Neuronal stem cell (in vitro differentiated cells): ENCODE results near the gene CELA3A.
A peak's percentile ranks its signal among the peaks of the same experiment; 100 is the strongest.

ENCODE experiments used
- DNase-seq: peaks from one replicate; pipeline ENCODE4 v3.0.0-alpha.2; 2013; ENCODE audit warnings: low spot score
- H2AFZ ChIP-seq: one replicate; pipeline ENCODE4 v1.6.1; 2013; ENCODE audit warnings: mild to moderate bottlenecking, low read length, inconsistent platforms
- H2AK5ac ChIP-seq: 2 replicates; pipeline ENCODE4 v1.6.1; 2013; ENCODE audit warnings: low read depth, mild to moderate bottlenecking, inconsistent platforms, low read length, moderate library complexity, mixed read lengths
- H2BK120ac ChIP-seq: 2 replicates; pipeline ENCODE4 v1.6.1; 2013; ENCODE audit warnings: low read depth, mild to moderate bottlenecking, inconsistent platforms, low read length, moderate library complexity, mixed read lengths
- H2BK12ac ChIP-seq: one replicate; pipeline ENCODE4 v1.6.1; 2013; ENCODE audit warnings: low read length, inconsistent platforms
- H2BK15ac ChIP-seq: 2 replicates; pipeline ENCODE4 v1.6.1; 2013; ENCODE audit warnings: mild to moderate bottlenecking, low read length, inconsistent platforms, mixed read lengths
- H2BK5ac ChIP-seq: one replicate; pipeline ENCODE4 v1.6.1; 2013; ENCODE audit warnings: inconsistent platforms, mild to moderate bottlenecking, low read length, moderate library complexity
- H3K14ac ChIP-seq: one replicate; pipeline ENCODE4 v1.6.1; 2013; ENCODE audit warnings: low read length, inconsistent platforms
- H3K18ac ChIP-seq: 2 replicates; pipeline ENCODE4 v1.6.1; 2013; ENCODE audit warnings: low read length, inconsistent platforms
- H3K23ac ChIP-seq: 2 replicates; pipeline ENCODE4 v1.6.1; 2013; ENCODE audit warnings: low read depth, mild to moderate bottlenecking, mixed read lengths, low read length, inconsistent platforms; ENCODE audit not compliant: poor library complexity
- H3K27ac ChIP-seq: replicated peaks from 3 replicates; pipeline ENCODE4 v1.5.1; 2013; ENCODE audit warnings: low read length, inconsistent platforms
- H3K27me3 ChIP-seq, 3 experiments: 2 replicates each; pipeline ENCODE4 v1.6.1; 2013; ENCODE audit warnings: low read length in 3 of 3, mild to moderate bottlenecking in 2 of 3, inconsistent platforms in 1 of 3, low read depth in 1 of 3, mixed read lengths in 1 of 3, moderate library complexity in 1 of 3; ENCODE audit not compliant: control insufficient read depth in 3 of 3, insufficient read depth in 3 of 3
- H3K36me3 ChIP-seq, 2 donors: replicated peaks in 1 of 2; 2 replicates each; pipeline ENCODE4 v1.6.1; 2013; ENCODE audit warnings: low read length in 2 of 2; ENCODE audit not compliant: control insufficient read depth in 2 of 2, insufficient read depth in 2 of 2
- H3K4ac ChIP-seq: 2 replicates; pipeline ENCODE4 v1.6.1; 2013; ENCODE audit warnings: inconsistent platforms, mild to moderate bottlenecking, low read length, moderate library complexity
- H3K4me1 ChIP-seq, 2 donors: 1 replicate in 1 of 2; 2 replicates in 1 of 2; pipeline ENCODE4 v1.6.1; 2013; ENCODE audit warnings: low read length in 2 of 2, low read depth in 1 of 2; ENCODE audit not compliant: control insufficient read depth in 2 of 2, insufficient read depth in 1 of 2
- H3K4me2 ChIP-seq: one replicate; pipeline ENCODE4 v1.6.1; 2013; ENCODE audit warnings: mild to moderate bottlenecking, low read length, inconsistent platforms; ENCODE audit not compliant: insufficient read depth, poor library complexity, severe bottlenecking
- H3K4me3 ChIP-seq, 2 donors: 2 replicates each; pipeline ENCODE4 v1.5.1; 2013; ENCODE audit warnings: low read length in 2 of 2, mild to moderate bottlenecking in 2 of 2, inconsistent platforms in 1 of 2, moderate library complexity in 1 of 2
- H3K79me1 ChIP-seq: one replicate; pipeline ENCODE4 v1.6.1; 2013; ENCODE audit warnings: low read depth, mild to moderate bottlenecking, inconsistent platforms, low read length, moderate library complexity
- H3K9ac ChIP-seq: one replicate; pipeline ENCODE4 v1.6.1; 2013; ENCODE audit warnings: mild to moderate bottlenecking, low read depth, low read length, inconsistent platforms; ENCODE audit not compliant: poor library complexity
- H3K9me3 ChIP-seq, 2 donors: replicated peaks in 1 of 2; 2 replicates each; pipeline versions ENCODE3 to v1.6.1; 2013; ENCODE audit warnings: low read length in 2 of 2, mild to moderate bottlenecking in 2 of 2, inconsistent platforms in 1 of 2, low read depth in 1 of 2, mixed read lengths in 1 of 2, moderate library complexity in 1 of 2; ENCODE audit not compliant: control insufficient read depth in 2 of 2, insufficient read depth in 1 of 2
- H4K8ac ChIP-seq: one replicate; pipeline ENCODE4 v1.6.1; 2013; ENCODE audit warnings: low read depth, mild to moderate bottlenecking, inconsistent platforms, low read length, moderate library complexity
- H4K91ac ChIP-seq: one replicate; pipeline ENCODE4 v1.6.1; 2013; ENCODE audit warnings: low read length, low read depth, mild to moderate bottlenecking, inconsistent platforms; ENCODE audit not compliant: poor library complexity
- WGBS, 2 donors: extraction: QIAGEN DNeasy Blood & Tissue Kit; methylation state at CpG; one replicate each; pipeline ENCODE4 v1.1.7; 2013; ENCODE audit warnings: missing lambda C conversion rate in 2 of 2, mixed read lengths in 1 of 2; ENCODE audit not compliant: insufficient read length in 2 of 2, insufficient replicate concordance in 1 of 2; ENCODE audit errors: extremely low coverage in 2 of 2; 5-methylcytosine and 5-hydroxymethylcytosine counted together

The CELA3A gene

DNA sequence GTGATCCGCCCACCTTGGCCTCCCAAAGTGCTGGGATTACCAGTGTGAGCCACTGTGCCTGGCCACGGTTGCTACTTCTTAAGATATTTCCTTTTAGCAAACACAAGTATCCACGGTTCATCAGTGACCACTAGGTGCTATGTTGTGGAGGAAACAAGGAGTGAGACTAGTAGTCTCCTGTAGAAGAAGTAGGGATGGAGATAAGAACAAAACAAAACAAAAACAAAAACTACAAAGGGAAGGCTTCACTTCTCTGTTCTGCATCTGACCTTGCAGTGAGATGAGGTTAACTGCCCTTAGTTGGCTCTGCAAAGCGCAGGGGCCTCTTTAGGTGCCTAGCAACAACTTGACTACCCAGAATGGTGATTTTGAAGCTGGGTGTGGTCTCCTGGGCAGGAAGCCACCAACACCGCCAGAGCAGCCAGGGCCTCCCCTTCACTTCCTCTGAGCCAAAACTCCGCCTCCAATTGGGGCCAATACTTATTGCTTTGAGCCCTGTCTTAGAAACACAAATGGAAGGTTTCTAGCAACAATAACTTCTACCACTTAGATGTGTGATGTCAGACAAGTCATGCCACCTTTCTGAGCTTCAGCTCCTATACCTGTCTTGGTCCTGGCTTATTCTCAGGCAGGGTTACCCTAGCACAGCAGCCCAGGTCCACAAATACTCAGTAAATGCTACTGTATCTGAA lies 38.3 kb downstream of the CELA3A start:
- no peaks in the 10 kb centered on the region for H3K36me3 ChIP-seq
- peaks cover 0 to 2% (median 0%) of the 10 kb centered on the region in 3 experiments for H3K27me3 ChIP-seq
- no peak overlapping the region for H3K27ac ChIP-seq
- peak overlapping the region; percentile 63 for H2AFZ ChIP-seq
- no peak overlapping the region for H3K23ac ChIP-seq
- no peak for DNase-seq
- no peak overlapping the region for H2BK12ac ChIP-seq
- H3K4me3 ChIP-seq: no peak overlapping the region
- H3K4ac ChIP-seq: no peak overlapping the region
- H3K4me1 ChIP-seq: peaks cover 4 to 13% of the 10 kb centered on the region in 2 donors
- no peak overlapping the region for H2AK5ac ChIP-seq
- H3K14ac ChIP-seq: no peak overlapping the region
- no CpG with 5 or more reads among the region's 6 CpGs for WGBS, 2 donors
- no peaks in the 10 kb centered on the region for H3K9me3 ChIP-seq
- no peak overlapping the region for H2BK5ac ChIP-seq
- H3K4me2 ChIP-seq: no peak overlapping the region
- H2BK120ac ChIP-seq: no peak overlapping the region
- no peak overlapping the region for H4K91ac ChIP-seq
- no peak overlapping the region for H2BK15ac ChIP-seq
- no peak overlapping the region for H3K9ac ChIP-seq
- H3K79me1 ChIP-seq: no peaks in the 10 kb centered on the region
- no peak overlapping the region for H3K18ac ChIP-seq
- H4K8ac ChIP-seq: no peak overlapping the region

DNA sequence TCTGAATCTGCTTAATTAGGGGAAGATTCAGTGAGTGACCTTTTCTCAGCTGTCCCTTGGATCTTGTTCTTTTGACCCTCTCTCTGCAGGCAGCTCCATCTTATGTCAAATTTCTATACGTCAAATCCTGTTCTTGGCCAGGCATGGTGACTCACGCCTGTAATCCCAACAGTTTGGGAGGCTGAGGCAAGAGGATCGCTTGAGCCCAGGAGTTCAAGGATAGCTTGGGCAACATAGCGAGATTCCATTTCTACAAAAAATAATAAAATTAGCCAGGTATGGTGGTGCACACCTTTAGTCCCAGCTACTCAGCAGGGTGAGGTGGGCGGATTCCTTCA lies 38.8 kb downstream of the CELA3A start:
- peaks cover 0 to 2% (median 0%) of the 10 kb centered on the region in 3 experiments for H3K27me3 ChIP-seq
- peak overlapping the region; percentile 63 for H2AFZ ChIP-seq
- no peak overlapping the region for H2AK5ac ChIP-seq
- H3K9me3 ChIP-seq: no peaks in the 10 kb centered on the region
- H2BK12ac ChIP-seq: no peak overlapping the region
- no peak overlapping the region for H3K4ac ChIP-seq
- no peak overlapping the region for H3K27ac ChIP-seq
- no peak overlapping the region for H2BK15ac ChIP-seq
- peaks cover 4 to 13% of the 10 kb centered on the region in 2 donors for H3K4me1 ChIP-seq
- H3K79me1 ChIP-seq: no peaks in the 10 kb centered on the region
- no peak overlapping the region for H3K9ac ChIP-seq
- H3K23ac ChIP-seq: no peak overlapping the region
- H4K91ac ChIP-seq: no peak overlapping the region
- WGBS, 2 donors: no CpG with 5 or more reads among the region's 5 CpGs
- H3K4me2 ChIP-seq: no peak overlapping the region
- H2BK5ac ChIP-seq: no peak overlapping the region
- H3K36me3 ChIP-seq: no peaks in the 10 kb centered on the region
- DNase-seq: no peak
- H2BK120ac ChIP-seq: no peak overlapping the region
- H3K4me3 ChIP-seq: no peak overlapping the region
- no peak overlapping the region for H3K18ac ChIP-seq
- no peak overlapping the region for H3K14ac ChIP-seq
- no peak overlapping the region for H4K8ac ChIP-seq

DNA sequence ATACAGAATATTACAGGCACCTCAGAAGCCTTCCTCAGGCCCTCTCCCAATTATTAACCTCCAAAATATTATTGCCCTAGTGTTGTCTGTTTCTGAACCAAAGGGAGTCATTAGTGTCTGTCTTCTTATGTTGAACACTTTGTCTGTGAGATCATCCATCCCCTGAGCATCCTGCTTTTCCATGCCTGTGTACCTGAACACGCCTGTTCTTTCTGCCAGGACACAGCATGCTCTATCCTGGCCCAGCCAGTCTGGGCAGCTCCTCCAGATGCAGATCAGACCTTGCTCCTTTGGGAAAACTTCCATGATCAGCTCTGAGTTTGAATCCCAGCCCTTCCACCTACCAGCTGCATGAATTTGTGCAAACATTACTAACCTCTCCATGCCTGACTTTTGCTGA lies 40.0 kb downstream of the CELA3A start:
- peak overlapping the region in 1 of 2 donors; percentile 16 for H3K4me3 ChIP-seq
- DNase-seq: no peak
- no peak overlapping the region for H3K4me2 ChIP-seq
- H2BK12ac ChIP-seq: no peak overlapping the region
- H3K27ac ChIP-seq: no peak overlapping the region
- H2BK5ac ChIP-seq: no peak overlapping the region
- H3K4ac ChIP-seq: no peak overlapping the region
- no peak overlapping the region for H3K18ac ChIP-seq
- no peaks in the 10 kb centered on the region for H3K36me3 ChIP-seq
- H3K14ac ChIP-seq: no peak overlapping the region
- no peak overlapping the region for H2AFZ ChIP-seq
- H3K9me3 ChIP-seq: no peaks in the 10 kb centered on the region
- H3K9ac ChIP-seq: no peak overlapping the region
- peaks cover 4 to 13% of the 10 kb centered on the region in 2 donors for H3K4me1 ChIP-seq
- H4K8ac ChIP-seq: no peak overlapping the region
- no peaks in the 10 kb centered on the region for H3K79me1 ChIP-seq
- no peak overlapping the region for H4K91ac ChIP-seq
- no peak overlapping the region for H3K23ac ChIP-seq
- H2BK120ac ChIP-seq: no peak overlapping the region
- H3K27me3 ChIP-seq: peaks cover 0 to 2% (median 0%) of the 10 kb centered on the region in 3 experiments
- H2BK15ac ChIP-seq: no peak overlapping the region
- no CpG with 5 or more reads among the region's 1 CpG for WGBS, 2 donors
- no peak overlapping the region for H2AK5ac ChIP-seq

DNA sequence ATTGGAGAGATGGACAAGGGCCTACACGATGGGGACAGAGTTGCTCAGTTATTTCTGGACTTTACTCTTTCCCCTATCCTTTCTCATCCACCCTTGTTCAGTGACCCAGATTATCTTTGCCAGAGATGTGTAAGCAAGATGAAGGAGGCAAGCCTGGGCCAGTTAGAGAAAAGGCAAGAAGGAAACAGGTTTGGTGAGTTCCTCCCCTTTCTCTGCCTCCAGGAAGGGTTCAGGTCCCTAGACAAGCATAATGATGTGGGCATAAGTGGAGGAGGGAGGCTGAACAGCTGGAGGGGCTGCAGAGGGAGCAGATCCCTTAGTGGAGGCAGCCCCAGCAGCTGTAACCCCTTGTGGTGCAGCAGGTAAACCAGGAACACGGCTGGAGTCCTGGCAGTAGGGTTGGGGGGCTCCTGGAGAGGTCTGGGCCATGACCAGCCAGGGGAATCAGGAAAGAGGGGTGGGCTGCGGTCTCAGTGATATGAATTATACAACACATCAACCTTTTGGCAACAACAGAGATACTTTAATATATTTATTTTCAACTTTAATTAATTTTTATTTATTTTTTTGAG lies 41.8 kb downstream of the CELA3A start:
- no CpG with 5 or more reads among the region's 3 CpGs for WGBS, 2 donors
- H3K9ac ChIP-seq: no peak overlapping the region
- H2BK120ac ChIP-seq: no peak overlapping the region

More for the DNA sequence above, 41.8 kb downstream of the CELA3A start:
- no peak overlapping the region for H3K14ac ChIP-seq
- H2AK5ac ChIP-seq: no peak overlapping the region
- H2AFZ ChIP-seq: no peak overlapping the region
- H3K18ac ChIP-seq: no peak overlapping the region
- no peak overlapping the region for H3K23ac ChIP-seq
- H3K4ac ChIP-seq: no peak overlapping the region
- H3K4me2 ChIP-seq: no peak overlapping the region
- no peaks in the 10 kb centered on the region for H3K79me1 ChIP-seq
- H2BK15ac ChIP-seq: no peak overlapping the region
- no peak overlapping the region for H3K27ac ChIP-seq
- H4K8ac ChIP-seq: no peak overlapping the region
- peaks cover 4 to 9% of the 10 kb centered on the region in 2 donors for H3K4me1 ChIP-seq
- no peak overlapping the region for H4K91ac ChIP-seq
- DNase-seq: no peak
- peaks cover 0 to 2% (median 0%) of the 10 kb centered on the region in 3 experiments for H3K27me3 ChIP-seq
- H2BK12ac ChIP-seq: no peak overlapping the region
- no peaks in the 10 kb centered on the region for H3K9me3 ChIP-seq
- H2BK5ac ChIP-seq: no peak overlapping the region
- no peak overlapping the region for H3K4me3 ChIP-seq
- H3K36me3 ChIP-seq: no peaks in the 10 kb centered on the region
